HG03442 (cell line): ENCODE data around the gene DIP2C.
"Not testable (repeated sequence)": the region's sequence is repeated elsewhere in the genome, so short reads cannot be mapped to it uniquely, and the experiment has no call there.

Experiments
- ATAC-seq: cut with Tn5 transposase; IDR thresholded peaks from one replicate; pipeline ENCODE4 v1.9.1; 2021; ENCODE audit warnings: mild to moderate bottlenecking, moderate library complexity; ENCODE audit not compliant: unreplicated experiment

DIP2C gene

DNA sequence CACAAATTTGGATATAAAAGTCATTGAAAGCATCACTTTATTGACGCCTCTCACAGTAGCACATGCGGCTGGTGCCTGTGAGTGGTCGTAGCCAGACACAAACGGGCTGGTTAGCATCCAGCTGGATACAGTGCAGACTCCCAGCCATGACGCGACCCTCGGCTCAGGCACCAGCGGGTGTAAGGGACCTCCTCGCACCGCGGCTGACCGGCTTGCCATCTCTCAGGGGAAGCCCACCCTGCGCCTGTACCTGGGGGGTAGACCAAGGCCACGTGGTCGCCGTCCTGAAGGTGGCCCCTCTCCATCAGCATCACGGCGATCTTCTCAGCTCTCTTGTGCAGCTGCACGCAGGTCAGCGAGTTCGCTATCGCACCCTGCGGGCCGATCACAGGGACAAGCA, 340.4 kb downstream of the DIP2C start:
- ATAC-seq = no peak

DNA sequence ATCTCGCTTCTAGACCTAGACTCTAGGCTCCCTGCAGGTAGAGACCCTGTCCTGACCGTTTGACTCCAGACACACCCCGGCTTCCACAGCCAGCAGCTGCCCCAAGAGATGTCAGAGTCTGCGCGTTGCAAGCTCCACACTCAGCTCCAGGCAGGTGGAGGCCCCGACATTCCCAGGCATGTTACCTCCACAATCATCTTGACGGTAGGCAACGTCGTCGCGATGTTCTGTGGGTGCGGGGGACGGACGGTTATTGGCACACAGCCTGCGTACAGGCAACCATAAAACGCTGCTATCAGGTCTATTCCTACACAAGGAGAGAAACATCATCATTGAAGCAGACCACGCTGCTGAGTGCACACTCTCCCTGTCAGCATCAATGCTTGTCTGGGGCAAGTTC, 341.0 kb downstream of the DIP2C start:
- ATAC-seq = no peak

DNA sequence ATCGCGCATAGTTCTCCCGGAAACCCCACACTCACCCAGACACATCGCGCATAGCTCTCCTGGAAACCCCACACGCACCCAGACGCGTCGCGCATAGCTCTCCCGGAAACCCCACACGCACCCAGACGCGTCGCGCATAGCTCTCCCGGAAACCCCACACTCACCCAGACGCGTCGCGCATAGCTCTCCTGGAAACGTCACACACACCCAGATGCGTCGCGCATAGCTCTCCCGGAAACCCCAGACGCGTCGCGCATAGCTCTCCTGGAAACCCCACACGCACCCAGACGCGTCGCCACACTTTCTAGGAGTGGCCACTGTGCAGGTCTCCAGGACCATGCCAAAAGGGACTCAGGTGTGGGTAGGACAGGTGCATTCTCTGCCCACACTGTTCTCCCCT, 341.7 kb downstream of the DIP2C start:
- ATAC-seq = not testable (repeated sequence)

DNA sequence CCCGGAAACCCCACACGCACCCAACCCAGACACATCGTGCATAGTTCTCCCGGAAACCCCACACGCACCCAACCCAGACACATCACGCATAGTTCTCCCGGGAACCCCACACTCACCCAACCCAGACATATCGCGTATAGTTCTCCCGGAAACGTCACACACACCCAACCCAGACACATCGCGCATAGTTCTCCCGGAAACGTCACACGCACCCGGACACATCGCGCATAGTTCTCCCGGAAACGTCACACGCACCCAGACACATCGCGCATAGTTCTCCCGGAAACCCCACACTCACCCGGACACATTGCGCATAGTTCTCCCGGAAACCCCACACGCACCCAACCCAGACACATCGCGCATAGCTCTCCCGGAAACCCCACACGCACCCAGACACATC, 342.3 kb downstream of the DIP2C start:
- ATAC-seq = not testable (repeated sequence)

DNA sequence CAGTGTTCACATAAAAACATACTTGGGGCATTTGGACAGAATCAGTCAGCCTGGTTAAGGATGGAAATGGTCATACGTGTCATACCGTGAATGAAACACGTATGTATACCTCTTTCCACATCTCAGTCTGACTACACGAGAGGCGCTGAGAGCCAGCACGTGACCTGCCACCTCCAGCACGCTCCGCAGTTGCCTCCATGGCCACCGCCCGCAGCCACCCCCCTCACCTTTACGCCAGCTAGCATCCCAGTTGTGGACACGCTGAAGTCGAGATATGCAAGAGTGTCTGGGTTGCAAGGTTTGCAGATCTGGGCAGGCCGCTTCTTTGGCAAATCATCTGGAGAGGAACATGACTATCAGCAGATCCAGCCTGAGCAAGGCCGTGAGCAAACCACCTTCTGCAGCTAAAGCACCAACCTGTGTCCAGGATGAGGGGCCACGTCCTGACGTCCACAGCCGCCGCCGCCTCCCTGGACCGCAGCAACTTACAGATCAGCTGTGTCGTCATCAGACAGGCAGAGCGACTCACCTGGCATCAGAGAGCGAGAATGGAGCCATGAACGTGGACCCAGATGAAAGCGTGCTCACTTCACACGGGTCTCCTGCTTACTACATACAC, 344.8 kb downstream of the DIP2C start:
- ATAC-seq = no peak

DNA sequence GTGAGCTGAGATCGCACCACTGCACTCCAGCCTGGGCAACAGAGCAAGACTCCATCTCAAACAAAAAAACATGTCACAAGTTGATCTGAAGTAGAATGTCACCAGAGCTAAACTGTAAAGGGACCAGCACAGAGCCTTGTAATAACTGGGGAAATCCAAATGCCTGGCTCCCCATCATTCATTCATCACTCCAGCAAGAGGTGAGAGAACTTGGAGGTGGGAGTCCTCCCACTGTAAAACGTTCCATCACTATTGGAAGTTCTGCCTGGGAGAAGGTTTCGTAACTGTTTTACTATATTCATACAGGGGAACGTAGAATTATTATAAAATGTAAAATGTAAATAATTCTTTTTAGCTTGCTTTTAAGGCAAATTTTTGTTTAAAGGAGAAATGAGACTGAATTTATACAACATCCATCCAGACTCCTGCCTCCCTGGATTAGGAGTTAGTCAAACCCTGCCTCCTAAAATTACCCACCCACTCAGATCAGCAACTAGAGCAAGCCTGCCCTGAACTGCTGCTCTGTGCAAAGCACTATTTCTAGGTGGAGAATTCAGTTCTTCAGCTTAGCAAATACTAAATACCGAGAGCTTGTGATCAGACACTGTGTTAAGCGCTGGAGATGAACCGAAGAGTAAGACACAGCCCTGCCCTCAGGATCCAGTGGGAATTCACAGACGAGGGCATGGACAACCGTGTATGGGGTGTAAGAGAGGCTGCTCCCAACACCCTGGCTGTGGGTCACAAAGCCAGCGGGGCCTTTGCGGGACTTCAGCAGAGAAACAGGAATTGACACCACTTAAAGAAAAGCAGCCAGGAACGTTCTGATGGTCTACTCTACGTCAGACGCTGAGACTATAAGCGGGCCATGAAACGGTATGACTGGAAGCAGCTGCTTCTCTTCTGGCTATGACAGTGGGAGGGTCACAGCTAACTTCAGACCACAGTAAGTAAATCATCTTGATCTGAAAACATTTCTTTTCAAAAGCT, 345.9 kb downstream of the DIP2C start:
- ATAC-seq = no peak

DNA sequence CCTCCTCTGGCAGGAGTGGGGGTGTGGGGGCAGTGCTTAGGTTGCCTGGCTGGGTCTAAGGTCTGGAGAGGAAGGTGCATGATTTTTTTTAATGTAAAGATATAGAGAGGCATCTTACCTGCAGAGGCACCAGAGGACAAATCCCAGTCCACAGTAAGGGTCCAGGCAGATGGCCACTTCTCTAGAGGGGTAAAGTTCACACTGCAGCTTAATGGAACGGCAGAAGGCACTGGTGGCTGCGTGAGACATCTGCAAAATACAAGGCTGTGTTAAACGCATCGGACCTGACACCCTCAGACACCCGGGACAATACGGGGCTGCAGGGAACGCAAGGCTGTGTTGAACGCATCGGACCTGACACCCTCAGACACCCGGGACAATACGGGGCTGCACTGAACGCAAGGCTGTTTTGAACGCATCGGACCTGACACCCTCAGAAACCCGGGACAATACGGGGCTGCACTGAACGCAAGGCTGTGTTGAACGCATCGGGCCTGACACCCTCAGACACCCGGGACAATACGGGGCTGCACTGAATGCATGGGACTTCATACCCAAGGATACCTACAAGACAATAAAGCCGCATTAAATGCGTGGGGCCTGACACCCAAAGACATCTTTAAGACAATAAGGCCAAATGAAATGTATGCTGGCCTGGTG, 348.3 kb downstream of the DIP2C start:
- no peak for ATAC-seq

DNA sequence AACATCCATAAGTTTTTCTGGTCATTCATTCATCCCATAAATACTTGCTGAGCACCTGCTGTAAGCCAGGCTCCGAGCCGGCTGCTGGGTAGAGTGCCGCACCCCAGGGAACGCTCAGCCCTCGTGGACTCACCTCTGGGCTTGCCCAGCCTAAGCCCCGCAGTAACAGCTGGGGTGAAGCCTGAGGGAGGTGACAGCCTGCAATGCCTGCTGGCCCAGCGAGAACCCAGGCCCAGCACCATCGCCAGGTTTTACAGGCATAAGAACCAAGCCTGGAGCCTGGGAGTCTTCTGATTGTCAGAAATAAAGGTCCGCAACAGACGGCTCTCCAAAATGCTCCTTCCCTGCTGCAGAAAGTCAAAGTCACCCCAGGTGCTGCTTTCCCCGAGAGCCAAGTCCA, 348.8 kb downstream of the DIP2C start:
- no peak for ATAC-seq

DNA sequence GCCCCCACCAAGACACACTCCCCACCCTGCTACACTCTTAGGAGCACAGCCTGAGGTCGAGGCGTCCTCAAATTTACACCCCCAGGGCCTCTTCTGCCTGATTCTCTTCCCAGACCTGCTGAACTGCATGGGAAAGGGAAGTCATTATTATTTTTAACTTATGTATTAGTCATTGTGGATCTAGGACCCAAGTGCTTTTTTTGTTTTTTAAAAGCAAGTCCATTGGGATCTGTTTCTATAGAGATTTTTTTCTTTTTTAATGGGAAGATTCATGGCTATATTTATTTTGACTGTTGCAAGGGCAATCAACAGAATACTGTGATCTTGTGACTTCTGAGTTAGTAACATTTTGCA, 350.5 kb downstream of the DIP2C start:
- no peak for ATAC-seq

DNA sequence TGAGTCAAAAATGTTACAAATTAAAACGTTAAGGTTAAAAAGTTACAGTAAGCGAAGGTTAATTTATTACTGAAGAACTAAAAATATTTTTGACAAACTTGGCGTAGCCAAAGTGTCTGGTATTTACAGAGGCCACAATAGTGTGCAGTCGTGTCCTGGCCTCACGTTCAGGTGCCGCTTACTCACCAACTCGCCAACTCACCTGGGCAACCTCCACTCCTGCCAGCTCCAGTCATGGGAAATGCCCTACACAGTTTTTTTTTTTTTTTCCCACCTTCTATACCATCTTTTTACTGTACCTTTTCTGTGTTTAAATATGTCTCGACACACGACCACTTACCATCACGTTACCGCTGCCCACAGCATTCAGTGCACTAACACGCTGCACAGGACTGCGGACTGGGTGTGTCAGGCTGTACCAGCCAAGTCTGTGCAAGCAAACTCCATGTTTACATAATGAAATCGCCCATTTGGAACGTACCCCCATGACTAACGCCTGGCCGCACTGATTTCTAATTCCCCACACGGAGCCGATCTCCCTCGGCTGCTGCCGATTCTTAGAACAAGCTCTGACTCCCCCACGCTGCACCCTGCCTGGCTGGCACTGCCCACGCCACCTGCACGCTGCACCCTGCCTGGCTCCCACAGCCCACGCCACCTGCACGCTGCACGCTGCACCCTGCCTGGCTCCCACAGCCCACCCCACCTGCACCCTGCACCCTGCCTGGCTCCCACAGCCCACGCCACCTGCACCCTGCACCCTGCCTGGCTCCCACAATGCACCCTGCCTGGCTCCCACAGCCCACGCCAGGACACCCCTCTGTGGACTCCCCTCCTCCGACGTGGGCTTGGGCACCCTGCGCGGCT, 351.1 kb downstream of the DIP2C start:
- ATAC-seq = no peak

DNA sequence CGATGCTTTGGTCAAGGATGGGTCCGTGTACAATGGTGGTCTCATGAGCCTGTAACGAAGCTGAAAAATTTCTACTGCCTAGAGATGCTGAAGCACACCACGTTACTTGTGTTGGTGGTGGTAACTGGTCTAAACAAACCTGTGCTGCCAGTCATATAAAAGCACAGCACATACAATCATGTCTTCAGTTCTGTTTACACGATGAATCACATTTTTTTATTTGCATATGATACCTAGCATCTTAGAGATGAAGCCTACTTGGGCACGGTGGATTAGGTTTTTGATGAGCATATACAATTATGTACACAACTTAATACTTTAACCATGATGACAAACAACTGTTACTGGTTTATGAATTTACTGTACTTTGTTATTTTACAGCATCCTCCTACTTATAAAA, 353.2 kb downstream of the DIP2C start:
- no peak for ATAC-seq

DNA sequence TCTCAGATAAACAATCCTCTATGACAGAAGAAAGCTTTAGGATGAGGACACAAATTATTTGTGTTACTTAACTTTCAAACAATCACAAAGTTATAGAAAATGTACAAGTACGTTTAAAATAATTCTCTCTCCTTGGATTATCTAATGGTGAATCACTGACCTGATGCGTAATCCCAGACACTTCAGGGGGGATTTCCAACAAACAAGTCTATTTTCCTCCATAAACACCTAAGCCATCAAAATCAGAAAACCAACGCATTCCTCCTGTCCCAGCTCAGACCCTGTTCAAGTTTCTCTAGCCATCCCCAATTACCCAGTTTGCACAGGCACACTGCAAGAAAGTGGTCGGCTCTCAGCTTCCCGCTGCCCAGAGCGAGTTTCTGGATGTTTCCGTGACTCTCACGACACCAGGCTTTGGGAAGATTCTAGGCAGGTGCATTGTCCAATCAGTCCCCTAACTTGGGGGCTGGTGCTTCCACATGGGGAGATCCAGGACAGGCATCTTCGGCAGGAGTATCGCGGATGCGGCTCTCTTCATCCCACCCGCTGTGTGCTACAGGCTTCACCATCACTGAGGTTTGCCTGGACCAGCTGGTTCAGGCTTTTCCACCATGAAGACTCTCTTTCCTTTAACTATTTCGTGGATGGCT, 354.2 kb downstream of the DIP2C start:
- no peak for ATAC-seq

DNA sequence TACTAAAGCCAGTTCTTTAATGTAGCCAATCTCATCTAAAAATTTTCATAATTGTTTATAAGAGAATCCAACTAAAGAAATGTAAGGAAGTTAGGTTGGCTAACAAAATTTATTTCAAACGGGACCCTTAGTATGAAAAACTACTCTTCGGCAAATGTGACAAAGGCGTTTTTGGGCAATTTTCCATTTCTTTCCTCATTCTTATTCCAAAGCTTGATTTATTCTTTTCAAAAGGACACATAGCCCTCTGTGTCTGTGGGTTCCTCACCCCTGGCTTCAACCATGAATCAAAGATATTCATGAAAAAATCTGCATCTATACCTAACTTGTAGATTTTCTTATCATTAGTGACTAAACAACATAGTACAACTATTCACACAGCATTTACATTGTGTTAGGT, 358.3 kb downstream of the DIP2C start:
- no peak for ATAC-seq

DNA sequence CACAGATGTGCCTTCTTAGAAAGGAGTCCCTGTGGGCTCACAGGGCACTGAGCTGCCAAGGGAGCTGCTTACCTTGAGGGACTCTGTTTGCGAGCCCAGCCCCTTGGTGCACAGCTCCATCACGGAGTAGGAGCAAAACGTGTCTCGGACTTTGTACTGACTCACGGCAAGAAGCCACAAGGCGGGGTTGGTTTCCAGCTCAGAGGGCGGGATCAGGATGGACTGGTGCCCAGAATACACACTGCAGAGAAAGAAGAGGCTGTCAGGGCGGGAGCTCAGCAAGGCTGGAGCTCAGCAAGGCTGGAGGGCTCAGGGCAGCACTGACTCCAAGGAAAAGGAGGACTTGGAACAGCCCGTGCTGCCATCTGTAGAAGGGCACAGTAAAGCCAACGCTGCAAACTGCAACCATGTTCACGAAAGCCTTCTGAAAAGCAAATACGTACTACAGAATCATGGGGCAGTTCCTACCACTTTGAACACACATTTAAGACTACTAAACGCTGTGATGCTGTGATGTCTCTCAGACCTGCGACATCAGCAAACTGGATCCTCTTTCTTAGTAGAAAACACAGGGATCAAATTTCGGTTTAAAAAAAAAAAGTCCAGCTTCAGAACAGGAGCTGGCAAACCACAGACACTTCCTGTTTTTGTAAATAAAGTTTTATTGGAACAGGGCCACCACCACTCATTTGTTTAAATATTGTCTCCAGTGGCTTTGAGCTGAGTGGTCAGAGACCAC, 359.9 kb downstream of the DIP2C start:
- ATAC-seq = no peak

DNA sequence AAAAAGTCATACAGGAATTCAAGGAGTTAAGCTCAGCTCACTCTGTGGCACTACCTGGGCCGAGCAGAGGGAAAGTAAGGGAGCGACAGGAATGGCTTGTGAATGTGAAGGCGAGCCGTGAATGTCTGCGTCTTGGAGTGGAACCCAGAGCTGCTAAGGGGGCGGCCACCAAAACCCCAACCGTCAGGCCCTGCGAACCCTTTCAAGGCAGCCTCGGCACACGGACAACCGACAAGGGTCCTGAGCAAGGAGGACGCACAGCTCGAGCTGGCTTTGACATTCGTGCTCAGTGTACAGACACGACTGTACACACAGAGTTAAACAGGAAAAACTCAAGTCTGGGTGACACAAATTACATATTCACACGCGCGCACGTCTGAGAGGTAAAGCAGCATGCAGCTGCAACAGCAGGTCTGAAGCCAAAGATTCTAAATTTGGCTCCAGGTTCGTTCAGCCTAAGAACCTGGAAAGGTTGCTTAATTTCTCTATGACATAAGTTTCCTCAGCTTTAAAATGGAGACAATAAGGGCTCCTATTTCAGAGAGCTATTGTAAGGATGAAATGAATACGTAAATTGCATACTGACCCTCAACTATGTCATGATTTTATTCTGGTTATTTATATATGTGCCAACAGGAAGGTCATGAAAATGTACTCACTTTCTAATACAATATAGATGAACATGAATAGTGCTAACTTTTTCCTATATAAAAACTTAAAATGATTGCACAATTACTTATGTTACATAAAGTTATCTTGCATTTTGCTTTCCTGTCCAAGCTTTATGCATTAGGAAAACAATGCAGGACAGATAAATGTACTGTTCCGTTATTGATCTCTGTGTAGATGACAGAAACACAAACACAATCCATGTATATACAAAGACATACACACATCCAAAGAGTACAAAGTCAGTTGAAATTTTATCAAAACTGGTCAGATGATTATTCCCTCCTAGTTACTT, 361.3 kb downstream of the DIP2C start:
- ATAC-seq = no peak

DNA sequence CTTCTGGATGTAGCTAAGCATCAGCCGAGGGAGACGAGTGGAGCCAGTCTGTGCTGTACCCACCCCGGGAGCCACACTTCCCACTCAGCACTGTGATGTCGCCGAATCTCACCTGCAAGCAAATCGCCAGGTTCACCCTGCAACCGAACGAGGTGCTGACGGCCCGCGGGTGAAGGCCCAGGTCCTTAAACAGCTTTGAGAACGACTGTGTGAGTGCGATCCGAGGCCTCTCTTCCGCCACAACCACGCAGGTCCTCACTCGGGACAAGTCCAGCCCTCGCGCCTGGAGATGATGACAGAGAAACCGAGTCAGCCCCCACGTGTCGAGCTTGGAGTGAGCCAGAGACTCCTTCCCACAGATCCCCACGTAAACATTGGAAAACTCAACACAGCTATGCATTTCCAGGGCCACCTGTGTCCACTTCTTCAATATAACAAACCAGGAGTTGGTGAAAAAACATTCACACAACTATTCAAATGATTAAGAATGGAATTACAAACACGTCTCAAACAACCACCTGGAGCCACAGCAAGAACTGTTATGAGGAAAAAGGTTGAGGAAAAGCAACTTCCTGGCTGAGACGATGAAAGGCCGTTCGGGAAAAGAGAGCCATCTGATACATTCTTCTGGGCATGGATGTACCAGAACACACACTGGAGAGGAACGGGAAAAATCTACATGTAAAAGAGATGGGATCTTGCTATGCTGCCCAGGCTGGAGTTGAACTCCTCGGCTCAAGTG, 362.4 kb downstream of the DIP2C start:
- ATAC-seq = no peak

DNA sequence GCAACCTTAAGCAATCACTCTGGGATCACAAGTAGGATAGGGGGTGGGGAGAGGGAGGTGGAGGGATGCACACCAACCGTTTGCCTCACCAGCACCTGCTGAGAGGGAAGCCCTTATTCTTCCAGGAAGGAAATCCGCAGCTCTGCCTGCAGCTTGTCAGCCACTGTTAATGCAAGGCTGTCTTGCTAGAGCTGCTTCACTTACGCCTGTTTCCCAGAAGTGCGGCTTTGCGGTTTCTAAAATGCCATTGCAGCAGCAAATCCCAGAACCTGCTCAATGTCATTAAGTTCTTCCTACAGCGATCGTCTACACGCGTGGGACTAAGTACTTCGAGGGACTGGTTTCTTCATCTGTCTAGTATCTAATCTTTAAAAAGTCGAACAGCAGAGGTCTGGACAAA, 363.1 kb downstream of the DIP2C start:
- no peak for ATAC-seq

DNA sequence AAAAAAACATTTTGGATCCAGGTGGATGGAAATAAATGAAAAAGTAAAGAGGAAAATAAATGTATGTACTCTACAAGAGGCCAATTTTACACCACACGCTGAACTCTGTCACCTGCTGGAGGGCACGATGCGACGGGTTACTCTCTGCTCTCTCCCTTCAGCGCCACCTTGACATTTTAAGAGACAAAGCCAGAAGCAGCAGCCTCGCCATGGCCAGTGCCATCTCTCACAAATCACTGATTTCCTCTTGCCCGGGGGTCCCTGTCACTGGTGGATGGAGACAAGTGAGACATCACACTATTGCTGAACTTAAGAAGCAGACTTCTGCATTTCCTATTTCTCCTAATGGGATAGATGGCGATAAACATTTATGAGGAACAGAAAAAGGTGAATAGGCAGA, 364.2 kb downstream of the DIP2C start:
- no peak for ATAC-seq
